ENCODE measurements around the gene ZNF804A.

DNA sequence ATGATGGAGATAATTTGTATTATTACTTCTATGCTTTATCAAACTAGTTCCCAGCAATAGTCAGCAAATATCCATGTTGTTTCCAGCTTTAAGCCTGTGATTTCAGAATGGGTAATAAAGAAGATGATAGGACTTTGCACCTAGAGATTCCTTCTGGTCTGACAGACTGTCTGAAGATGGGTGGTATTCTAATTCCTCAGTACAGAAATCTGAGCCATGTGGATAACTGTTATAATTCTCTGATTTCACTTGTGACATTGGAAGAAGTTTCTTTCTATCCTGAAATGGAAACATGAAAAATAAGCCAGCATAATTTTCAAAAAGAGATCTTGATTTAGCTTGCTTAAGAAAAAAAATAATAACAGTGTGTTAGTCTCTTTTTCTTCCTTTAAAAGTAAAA is 130.1 kb downstream of the ZNF804A start:
- TF ChIP-seq, protein P1, sequence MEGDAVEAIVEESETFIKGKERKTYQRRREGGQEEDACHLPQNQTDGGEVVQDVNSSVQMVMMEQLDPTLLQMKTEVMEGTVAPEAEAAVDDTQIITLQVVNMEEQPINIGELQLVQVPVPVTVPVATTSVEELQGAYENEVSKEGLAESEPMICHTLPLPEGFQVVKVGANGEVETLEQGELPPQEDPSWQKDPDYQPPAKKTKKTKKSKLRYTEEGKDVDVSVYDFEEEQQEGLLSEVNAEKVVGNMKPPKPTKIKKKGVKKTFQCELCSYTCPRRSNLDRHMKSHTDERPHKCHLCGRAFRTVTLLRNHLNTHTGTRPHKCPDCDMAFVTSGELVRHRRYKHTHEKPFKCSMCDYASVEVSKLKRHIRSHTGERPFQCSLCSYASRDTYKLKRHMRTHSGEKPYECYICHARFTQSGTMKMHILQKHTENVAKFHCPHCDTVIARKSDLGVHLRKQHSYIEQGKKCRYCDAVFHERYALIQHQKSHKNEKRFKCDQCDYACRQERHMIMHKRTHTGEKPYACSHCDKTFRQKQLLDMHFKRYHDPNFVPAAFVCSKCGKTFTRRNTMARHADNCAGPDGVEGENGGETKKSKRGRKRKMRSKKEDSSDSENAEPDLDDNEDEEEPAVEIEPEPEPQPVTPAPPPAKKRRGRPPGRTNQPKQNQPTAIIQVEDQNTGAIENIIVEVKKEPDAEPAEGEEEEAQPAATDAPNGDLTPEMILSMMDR (IDR thresholded peaks at IDR 0.05), result no peak
- TF ChIP-seq POLR2A (IDR thresholded peaks at IDR 0.05) (no peak), EP300 (IDR thresholded peaks at IDR 0.05) (no peak)
